K562 treated with DMSO at 1 percent for 48 hours (cell line): Measurements from ENCODE around the gene POTED. TPM values are rescaled to one million over a fixed set of nuclear protein-coding genes. Genes with fewer than 3 reads are reported as not detected.

ENCODE experiments used
- total RNA-seq: library from RNA; unstranded; fragments of 300-600 nt; gene quantifications from 2 replicates; pipeline ENCODE4 v1.2.3, GENCODE V29; 2022; ENCODE audit warnings: low replicate concordance; ENCODE audit errors: extremely low read depth

POTED gene
- total RNA-seq, result not detected in 2 replicates

DNA sequence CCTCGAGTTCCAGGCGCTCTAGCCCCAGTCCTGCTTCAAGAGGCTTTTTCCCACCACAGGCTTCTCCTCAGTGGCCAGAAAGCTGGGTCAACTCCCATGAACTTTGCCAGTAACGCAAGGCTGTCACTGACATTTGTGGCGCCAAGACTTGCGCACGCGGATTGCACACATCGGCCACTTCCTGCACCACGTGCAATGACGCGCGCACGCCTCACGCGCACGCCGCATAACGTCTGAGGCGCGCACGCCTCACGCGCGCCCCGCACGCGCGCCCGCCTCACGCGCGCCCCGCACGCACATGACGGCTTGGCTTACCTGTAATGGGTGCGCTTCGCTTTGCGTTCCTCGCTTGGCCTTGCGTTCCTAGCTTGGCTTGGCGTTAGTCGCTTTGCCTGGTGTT, at the start of gene POTED:
POTED (plus strand) TSS at position 301 of the 400 bp plus-strand sequence. CDS start 452 bp downstream, outside the sequence.

